Lung (tissue), 12 donors: ENCODE results near the gene DNHD1. TPM values are rescaled to one million over a fixed set of nuclear protein-coding genes. Genes with fewer than 3 reads are reported as not detected.
A peak's percentile ranks its signal among the peaks of the same experiment; 100 is the strongest.
"Not testable (repeated sequence)": the region's sequence is repeated elsewhere in the genome, so short reads cannot be mapped to it uniquely, and the experiment has no call there.

Experiments used
- ATAC-seq: fragments of 200-7000 bp; cut with Tn5 transposase; one replicate; pipeline ENCODE4 v1.9.1; 2020; ENCODE audit warnings: moderate number of reproducible peaks; ENCODE audit not compliant: insufficient read depth, low FRiP score
- DNase-seq, 3 donors: peaks; one replicate each; pipeline ENCODE4 v3.0.0-alpha.2; 2013 to 2017
- H3K27ac ChIP-seq, 2 donors: one replicate each; pipeline ENCODE4 v1.5.1; 2013; ENCODE audit warnings: mild to moderate bottlenecking in 2 of 2, moderate library complexity in 2 of 2, control low read depth in 1 of 2, inconsistent platforms in 1 of 2, low read depth in 1 of 2, low read length in 1 of 2
- H3K27me3 ChIP-seq, 3 donors: one replicate each; pipeline ENCODE4 v1.5.1; 2013; ENCODE audit warnings: low read length in 2 of 3; ENCODE audit not compliant: control insufficient read depth in 3 of 3, insufficient read depth in 3 of 3
- H3K36me3 ChIP-seq, 4 donors: one replicate each; pipeline ENCODE4 v1.5.1; 2013; ENCODE audit warnings: low read length in 4 of 4, mild to moderate bottlenecking in 1 of 4, moderate library complexity in 1 of 4; ENCODE audit not compliant: control insufficient read depth in 4 of 4, insufficient read depth in 4 of 4
- H3K4me1 ChIP-seq, 5 donors: one replicate each; pipeline ENCODE4 v1.5.1; 2013; ENCODE audit warnings: low read length in 5 of 5, mild to moderate bottlenecking in 2 of 5, moderate library complexity in 1 of 5; ENCODE audit not compliant: control insufficient read depth in 5 of 5, insufficient read depth in 5 of 5
- H3K4me3 ChIP-seq: one replicate; pipeline ENCODE4 v1.5.1; 2013; ENCODE audit warnings: mild to moderate bottlenecking, control low read depth, moderate library complexity
- H3K9ac ChIP-seq, 2 donors: one replicate each; pipeline ENCODE4 v1.5.1; 2013; ENCODE audit warnings: low read length in 2 of 2, control low read depth in 1 of 2; ENCODE audit not compliant: insufficient read depth in 1 of 2
- H3K9me3 ChIP-seq, 4 donors: one replicate each; pipeline ENCODE4 v1.5.1; 2013; ENCODE audit warnings: low read length in 3 of 4, mild to moderate bottlenecking in 1 of 4, moderate library complexity in 1 of 4; ENCODE audit not compliant: control insufficient read depth in 4 of 4, insufficient read depth in 3 of 4
- CTCF ChIP-seq: IDR thresholded peaks from 2 replicates; pipeline ENCODE4 v1.5.1; 2012; ENCODE audit warnings: mild to moderate bottlenecking; ENCODE audit errors: control extremely low read depth, extremely low read depth
- WGBS, 2 donors: extraction: QIAGEN DNeasy Blood & Tissue Kit; methylation state at CpG; one replicate each; pipeline ENCODE4 v1.1.7; 2013; 5-methylcytosine and 5-hydroxymethylcytosine counted together
- polyA plus RNA-seq, 2 donors: library from polyadenylated mRNA; stranded (reverse); fragments of 200-250 nt; gene quantifications; one replicate each; pipeline ENCODE4 v1.2.1, GENCODE V29; 2013
- total RNA-seq, 2 donors: library from RNA; depleted of rRNA in 1 of 2; stranded (reverse); fragments of >200 nt in 1 of 2; gene quantifications; one replicate each; pipeline ENCODE4 v1.2.1, GENCODE V29; 2014 to 2021
- donor health status: control.
- donor health status: control.
- donor health status: Bipolar disorder and iron deficiency.
- donor health status: healthy.
- donor health status: DM: yes; HTN: yes; CAD: no.

DNHD1 gene
- total and polyA plus RNA-seq, 4 donors = 4.5 to 15.6 (median 12.0) TPM

DNA sequence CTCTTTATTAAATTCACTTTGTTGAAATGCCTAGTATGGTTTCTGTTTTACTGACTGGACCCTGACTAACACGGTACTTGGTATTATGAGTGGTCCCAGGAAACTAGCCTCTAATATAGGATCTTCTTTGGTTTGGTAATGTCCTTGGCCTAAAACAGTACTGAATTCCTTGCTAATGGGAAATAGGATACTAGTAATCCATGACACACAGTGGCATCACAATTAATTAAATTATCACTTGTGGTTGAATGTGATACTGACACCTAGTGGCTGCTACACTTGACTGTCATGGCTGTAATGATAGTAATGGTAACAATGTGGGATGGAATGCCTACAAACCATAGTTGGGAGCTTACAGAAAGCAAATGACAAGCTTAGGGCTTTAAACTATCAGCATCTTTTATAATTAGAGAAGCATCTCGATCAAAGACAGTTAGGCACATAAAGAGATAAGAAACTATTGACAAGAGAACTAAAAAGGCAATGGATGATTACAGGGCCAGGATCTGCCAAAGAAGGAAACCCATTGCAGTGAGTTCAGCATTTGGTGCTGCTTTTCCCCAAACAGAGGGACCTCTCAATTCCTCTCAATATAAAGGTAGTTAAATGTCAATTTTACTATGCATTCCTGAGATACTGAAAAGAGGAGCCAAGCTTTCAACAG, 8.6 kb downstream of the DNHD1 start:
- DNase-seq = peak in 2 of 3 donors; percentile 37 to 55
- peak; percentile 52 for TF ChIP-seq CTCF
- 70 to 72% methylated on average over 2 of the region's 2 CpGs for WGBS, 2 donors
- Histone ChIP-seq H3K9ac (no peak overlapping the region), H3K27ac (no peak overlapping the region), H3K4me1 (no peaks in the 10 kb centered on the region), H3K36me3 (peaks cover 0 to 14% (median 9%) of the 10 kb centered on the region in 4 donors), H3K4me3 (no peak overlapping the region), H3K27me3 (no peaks in the 10 kb centered on the region), H3K9me3 (no peaks in the 10 kb centered on the region)
- ATAC-seq = no peak

- DNase-seq (no peak), ATAC-seq (no peak)
- Histone ChIP-seq H3K9me3 (no peaks in the 10 kb centered on the region), H3K4me1 (peaks cover 0 to 6% (median 0%) of the 10 kb centered on the region in 5 donors), H3K4me3 (no peak overlapping the region), H3K27me3 (no peaks in the 10 kb centered on the region), H3K27ac (no peak overlapping the region), H3K9ac (no peak overlapping the region), H3K36me3 (peaks cover 4 to 16% (median 13%) of the 10 kb centered on the region in 4 donors)
- TF ChIP-seq CTCF = no peak
These were observed 19.8 kb downstream of the DNHD1 start for GRCh38 chr11:6516865-6517264.

GRCh38 chr11:6520265-6520664, 23.2 kb downstream of the DNHD1 start:
- ATAC-seq = no peak
- Histone ChIP-seq H3K4me3 (no peak overlapping the region), H3K9me3 (no peaks in the 10 kb centered on the region), H3K36me3 (peaks cover 0 to 14% (median 7%) of the 10 kb centered on the region in 4 donors), H3K4me1 (peaks cover 0 to 6% (median 0%) of the 10 kb centered on the region in 5 donors), H3K9ac (no peak overlapping the region), H3K27ac (no peak overlapping the region), H3K27me3 (no peaks in the 10 kb centered on the region)
- WGBS, 2 donors = 87 to 88% methylated on average over 3 of the region's 3 CpGs
- no peak for DNase-seq
- TF ChIP-seq CTCF = no peak

DNA sequence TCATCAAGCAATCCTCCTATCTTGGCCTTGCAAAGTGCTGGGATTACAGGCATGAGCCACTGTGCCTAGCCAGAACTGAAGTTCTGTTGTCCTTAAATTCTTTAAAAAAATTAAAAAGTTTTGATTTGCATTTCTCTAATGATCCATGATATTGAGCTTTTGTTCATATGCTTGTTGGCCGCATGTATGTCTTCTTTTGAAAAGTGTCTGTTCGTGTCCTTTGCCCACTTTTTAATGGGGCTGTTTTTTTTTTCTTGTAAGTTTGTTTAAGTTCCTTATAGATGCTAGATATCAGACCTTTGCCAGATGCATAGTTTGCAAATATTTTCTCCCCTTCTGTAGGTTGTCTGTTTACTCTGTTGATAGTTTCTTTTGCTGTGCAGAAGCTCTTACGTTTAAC, 24.9 kb downstream of the DNHD1 start:
- DNase-seq, ATAC-seq, H3K27ac ChIP-seq, H3K4me3 ChIP-seq, H3K27me3 ChIP-seq, H3K9me3 ChIP-seq, H3K4me1 ChIP-seq, H3K9ac ChIP-seq: not testable (repeated sequence)
- 93 to 94% methylated on average over 3 of the region's 3 CpGs for WGBS, 2 donors
- peaks cover 0 to 12% (median 6%) of the 10 kb centered on the region in 4 donors for H3K36me3 ChIP-seq
